HG03103 (cell line): Measurements from ENCODE around the gene PIGV.
A peak's percentile ranks its signal among the peaks of the same experiment; 100 is the strongest.
"Not testable (repeated sequence)": the region's sequence is repeated elsewhere in the genome, so short reads cannot be mapped to it uniquely, and the experiment has no call there.

Source experiments
- ATAC-seq: cut with Tn5 transposase; IDR thresholded peaks from one replicate; pipeline ENCODE4 v1.9.1; 2021; ENCODE audit warnings: low read depth; ENCODE audit not compliant: unreplicated experiment

PIGV gene

DNA sequence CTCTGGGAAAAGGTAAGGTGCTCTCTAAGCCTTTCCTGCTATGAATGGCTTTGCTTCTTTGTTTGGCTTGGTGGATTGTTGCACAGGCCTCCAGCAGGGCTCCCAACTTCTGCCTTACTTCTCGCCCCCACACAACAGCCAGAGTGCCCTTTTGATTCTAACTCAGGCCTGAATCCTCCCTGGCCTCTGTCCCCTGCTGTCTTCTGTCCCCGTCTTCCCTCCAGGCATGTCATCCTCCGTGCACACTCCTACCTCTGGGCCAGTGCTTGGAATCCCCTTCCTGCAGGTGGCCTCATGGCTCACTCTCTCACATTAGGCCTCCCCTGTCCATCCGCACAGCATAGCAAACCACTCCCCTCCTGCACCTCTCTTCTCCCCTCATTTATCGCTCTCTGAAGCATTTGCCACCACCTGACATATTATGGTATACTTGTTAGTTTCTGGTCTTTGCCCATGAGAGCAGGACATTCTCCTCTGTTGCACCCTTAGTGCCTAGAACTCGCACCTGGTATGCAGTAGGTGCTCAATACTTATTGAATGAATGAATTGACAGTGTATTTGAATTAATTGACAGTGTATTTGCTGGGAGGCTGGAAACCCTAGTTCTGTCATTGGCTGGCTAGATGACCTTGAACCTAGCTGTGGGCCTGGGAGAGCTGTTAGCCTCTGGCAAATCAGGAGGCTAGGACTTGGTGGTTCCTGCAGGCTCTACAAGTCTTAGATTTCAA is 41.6 kb downstream of the PIGV start:
- no peak for ATAC-seq

DNA sequence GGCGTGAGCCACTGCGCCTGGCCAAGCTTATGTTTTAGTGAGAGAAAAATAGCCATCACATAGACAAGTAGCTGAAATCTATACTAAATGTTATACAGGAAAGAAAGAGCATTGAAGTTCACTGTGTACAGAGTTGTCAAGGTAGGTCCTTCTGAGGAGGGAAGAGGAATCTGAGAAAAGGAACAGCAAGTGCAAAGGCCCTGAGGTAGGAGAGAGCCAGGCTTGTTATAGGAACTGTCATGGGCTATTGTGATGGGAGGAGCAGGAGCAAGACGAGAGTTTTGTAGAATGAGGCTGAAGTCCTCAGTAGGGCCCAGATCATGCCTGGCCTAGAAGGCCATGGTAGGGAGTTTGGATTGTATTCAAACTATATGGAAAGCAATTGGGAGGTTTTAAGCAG is 43.3 kb downstream of the PIGV start:
- ATAC-seq: no peak

DNA sequence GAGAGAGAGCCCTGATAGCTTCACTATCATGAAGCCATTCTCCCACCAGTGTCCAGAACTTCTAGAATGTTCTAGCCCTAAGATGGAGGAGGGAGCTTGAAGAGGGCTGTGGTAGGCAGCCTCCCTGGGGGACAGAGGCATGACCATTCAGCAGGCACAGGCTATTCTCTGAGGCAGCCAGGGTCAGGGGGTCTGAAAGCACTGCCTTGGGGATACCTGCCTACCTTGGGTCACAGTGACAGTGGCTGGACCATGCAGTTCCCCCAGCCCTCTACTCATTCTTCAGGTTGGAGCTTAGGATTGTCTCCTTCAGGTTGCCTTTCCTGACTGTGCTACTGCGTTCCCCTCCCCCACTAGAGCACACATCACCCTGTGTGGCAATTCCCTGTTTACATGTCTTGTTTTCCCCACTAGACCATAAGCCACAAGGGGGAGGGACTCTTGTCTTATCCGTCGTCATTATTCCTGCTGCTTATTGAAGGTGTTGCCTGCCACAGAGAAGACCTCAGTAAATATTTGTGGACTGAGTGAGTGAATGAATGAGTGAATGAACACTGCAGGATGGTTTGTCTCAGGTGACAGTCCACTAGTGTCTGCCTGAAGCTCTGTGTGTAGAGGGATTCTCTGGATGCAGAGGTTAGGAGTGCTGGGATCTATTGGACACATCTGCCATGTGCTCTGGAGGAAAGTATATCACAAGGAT is 43.9 kb downstream of the PIGV start:
- no peak for ATAC-seq

DNA sequence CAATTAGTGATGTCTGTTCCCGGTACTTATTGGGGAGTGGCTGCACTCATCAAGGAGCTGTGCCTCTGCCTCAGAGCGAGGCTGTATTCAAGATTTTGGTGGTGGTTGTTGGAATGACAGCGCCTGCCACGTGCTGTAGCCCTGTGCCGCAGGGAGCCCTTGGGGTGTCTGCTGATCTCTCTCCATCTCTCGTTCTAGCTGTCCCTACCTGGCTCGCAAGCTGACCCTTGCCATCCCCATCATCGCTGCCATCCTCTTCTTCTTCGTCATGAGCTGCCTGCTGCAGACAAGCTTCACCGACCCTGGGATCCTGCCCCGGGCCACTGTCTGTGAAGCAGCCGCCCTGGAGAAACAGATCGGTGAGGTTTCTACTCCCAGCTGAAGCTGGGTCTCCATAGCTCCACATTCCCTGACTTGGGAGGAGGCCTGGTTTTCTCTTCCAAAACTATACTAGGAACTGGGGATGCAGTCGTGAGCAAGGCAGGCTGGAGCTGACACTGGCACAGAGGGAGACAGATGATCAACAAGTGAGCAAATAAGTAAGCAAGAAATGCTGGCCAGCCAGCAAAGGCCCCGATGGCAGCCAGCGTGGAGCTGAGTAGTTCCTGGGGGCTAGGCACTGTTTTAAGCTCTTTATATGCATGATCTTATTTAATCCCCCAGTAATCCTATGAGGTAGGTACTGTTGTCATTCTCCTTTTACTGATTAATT is 44.7 kb downstream of the PIGV start:
- no peak for ATAC-seq

DNA sequence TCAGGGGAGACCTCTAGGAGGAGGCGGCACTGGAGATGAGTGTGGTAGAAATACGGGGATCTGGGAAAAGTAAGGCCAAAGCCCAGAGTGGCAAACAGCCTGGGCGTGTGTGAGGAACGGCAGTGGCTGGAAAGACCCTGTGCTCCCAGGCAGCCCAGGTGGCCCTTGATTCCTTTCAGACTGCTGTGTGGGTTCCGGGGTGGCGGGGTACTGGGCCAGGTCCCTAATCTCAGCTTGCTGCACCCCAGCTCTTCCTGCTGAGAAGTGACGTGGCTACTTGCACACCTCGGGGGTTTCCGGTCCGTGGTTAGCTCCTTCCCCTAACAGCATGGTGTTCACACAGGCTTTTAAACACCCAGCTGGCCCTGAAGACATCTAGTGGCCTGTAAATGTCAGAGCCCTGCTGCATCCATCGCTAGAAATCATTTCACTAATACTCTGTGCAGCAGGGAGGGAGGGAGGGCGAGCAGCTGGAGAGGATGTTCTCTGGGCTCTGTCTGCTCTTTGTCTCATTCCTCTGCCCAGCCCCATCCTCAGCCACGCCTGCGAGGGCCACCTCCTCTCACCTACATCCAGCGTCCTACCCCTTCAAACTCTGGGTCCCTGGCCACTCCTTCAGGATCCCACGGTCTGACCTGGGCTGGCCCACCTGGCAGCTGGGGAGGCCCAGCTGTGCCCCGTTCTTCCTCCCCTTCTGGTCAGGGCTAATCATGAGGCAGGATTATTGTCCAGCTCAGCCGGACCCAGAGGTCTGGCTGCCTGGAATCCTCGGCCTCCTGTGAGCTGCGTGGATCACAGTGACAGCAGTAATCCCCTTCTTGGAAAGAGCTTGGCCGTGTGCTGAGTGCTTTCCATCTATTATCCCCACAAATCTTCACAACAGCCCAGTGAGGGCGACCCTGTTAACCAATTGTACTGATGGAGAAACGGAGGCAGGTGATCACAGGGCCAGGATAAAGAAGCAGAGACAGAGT is 46.0 kb downstream of the PIGV start:
- peak; percentile 76 for ATAC-seq

DNA sequence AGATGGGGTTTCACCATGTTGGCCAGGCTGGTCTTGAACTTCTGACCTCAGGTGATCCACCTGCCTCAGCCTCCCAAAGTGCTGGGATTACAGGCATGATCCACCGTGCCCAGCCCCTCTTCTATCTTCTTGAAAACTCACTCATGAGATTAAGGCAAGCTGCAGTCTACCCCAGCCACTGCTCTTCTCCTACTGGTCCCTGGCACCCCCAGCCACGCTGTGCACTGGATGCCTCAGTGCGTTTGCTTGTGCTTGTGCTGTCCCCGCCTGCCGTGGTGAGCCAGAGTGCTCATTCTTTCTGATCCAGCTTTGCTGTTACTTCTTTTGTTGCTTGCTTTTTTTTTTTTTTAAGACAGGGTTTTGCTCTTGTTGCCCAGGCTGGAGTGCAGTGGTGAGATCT is 49.9 kb downstream of the PIGV start:
- not testable (repeated sequence) for ATAC-seq

DNA sequence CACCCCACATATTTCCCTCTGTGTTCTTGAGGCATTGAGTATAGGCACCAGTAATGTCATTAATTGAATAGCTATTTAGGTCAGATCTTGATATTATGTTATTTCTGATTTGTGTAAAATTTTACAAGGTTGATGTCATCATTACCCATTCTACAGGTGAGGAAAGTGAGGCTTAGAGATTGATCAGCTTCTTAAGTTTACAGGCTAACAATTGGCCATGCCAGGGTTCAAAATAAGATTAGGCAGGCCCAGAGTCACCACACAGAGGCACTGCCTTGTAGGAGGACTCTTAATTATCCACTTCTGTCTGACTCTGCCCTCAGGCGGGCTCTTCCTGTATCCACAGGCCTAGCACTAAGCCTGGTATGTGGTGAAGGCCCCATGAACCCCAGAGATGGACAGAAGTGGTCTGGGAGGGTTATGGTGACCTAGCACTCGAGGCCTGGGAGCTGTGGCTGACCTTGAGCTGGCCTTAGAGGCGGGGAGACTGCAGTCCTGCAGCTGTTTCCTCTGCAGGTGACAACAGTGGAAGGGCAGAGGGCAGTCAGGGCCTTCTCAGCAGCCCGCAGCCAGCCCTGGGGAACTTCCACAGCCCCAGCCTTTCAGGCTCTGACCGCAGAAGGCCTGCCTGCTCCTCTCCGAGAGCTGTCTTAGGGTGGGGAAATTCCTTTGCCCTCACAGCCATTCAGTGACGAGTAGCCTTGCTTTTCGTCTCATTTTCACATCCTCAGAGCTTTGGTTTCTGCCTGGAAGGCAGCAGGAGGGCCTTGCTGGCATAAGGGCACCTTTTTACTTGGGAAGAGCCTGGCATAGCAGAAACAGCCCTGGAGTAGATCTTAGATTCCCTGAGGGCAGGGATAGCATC is 51.0 kb downstream of the PIGV start:
- ATAC-seq: peak; percentile 84

DNA sequence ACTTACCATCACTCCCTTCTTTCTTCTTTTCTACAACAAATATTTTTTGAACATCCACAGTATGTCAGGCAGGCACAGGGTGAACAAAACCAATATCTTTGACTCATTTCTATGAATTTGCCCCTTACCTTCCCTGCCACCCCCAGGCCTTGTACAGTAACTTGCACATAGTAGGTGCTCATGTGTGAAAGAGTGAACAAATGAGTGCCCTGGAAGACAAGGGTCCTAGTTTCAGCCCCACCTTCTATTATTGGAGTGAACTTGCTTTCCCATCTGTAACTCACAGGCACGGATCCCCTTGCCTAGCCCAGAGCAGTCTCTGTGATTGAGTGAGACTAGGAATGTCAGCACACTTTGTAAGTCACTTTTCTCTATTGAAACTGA is 51.6 kb downstream of the PIGV start:
- ATAC-seq: no peak

DNA sequence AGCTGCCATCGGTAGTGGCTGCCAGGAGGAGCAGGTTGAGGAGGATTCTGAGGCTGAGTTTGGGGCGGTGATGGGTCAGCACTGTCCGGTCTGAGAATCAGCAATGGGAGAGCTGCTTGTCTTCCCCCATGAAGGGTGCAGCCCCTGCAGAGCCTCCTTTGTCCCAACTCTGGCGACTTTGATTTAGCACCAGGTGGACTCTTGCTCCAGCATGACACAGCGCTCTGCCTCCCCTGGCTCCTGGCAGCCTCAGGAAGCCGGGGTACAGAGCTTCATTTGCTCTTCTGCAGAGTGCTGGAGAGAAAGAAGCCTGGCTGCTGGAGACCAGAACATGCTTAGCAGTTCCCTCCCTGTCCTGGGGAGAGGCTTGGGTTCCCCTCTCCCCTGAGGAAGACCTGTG is 52.0 kb downstream of the PIGV start:
- ATAC-seq: no peak

DNA sequence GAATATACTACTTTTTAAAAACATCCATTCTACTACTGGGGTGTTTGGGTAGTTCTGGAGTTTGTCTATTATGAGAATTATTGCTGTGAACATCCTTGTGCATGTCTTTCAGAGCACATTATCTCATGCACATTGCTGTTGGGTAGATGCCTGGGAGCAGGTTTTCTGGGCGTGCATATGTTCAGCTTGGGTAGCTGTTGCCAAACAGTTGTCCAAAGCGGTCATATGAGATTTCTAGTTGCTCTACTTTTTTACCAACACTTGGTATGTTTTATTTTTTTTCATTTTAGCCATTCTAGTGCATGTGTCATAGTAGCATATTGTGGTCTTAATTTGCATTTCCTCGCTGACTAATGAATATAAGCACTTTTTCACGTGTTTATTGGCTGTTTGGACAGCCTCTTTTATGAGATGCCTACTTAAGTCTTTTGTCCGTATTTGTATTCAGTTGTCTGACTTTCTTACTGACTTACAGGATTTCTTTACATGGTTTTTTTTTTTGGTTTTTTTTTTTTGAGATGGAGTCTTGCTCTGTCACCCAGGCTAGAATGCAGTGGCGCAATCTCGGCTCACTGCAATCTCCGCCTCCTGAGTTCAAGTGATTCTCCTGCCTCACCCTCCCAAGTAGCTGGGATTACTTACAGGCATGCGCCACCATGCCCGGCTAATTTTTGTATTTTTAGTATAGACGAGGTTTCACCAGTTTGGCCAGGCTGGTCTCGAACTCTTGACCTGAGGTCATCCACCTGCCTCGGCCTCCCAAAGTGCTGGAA is 56.9 kb downstream of the PIGV start:
- no peak for ATAC-seq

DNA sequence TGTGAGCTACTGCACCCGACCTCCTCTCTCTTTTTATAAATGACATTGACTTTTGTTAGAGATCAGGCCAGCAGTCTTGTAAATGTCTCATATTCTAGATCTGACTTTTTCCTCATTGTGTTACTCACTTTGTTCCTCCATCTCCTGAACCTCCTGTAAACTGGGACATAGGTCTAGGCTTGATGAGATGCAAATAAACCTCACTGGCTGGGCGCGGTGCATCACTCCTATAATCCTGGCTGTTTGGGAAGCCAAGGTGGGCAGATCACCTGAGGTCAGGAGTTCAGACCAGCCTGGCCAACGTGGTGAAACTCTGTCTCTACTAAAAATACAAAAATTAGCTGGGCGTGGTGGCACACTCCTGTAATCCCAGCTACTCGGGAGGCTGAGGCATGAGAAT is 60.1 kb downstream of the PIGV start:
- ATAC-seq: not testable (repeated sequence)
